IPS DF 19.7 (cell line): ENCODE data around the gene ZCCHC14.

ENCODE experiments used
- DNase-seq: peaks from one replicate; pipeline ENCODE4 v3.0.0-alpha.2; 2013; ENCODE audit warnings: low read depth, low spot score

The ZCCHC14 gene

DNA sequence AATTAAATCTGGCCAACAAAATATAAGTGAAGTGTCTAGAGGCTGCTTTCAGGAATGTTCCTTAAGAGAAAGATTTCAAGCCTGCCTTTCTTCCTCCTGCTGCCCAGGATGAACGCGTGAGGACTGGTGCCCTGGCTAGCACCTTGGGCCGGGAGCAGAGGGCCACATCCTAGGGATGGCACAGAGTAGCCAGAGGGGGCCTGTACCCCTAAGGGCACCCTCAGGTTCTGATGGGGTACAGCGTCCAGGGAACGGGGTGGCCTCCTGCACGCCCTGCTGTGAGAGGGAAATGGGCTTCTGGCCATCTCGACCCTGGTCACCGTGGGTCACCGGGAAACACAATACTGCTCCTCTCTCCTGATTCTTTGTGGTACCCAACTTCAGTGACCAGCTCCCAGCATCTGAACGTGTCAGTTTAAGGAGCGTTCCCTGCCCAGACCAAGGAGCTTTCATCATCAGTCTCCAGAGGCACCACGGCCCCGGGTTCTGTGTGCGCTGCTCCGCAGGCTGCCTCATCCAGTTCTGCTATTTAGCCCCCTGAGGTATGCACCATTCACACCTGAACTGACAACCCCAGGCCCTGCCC, 60.4 kb downstream of the ZCCHC14 start:
- no peak for DNase-seq

DNA sequence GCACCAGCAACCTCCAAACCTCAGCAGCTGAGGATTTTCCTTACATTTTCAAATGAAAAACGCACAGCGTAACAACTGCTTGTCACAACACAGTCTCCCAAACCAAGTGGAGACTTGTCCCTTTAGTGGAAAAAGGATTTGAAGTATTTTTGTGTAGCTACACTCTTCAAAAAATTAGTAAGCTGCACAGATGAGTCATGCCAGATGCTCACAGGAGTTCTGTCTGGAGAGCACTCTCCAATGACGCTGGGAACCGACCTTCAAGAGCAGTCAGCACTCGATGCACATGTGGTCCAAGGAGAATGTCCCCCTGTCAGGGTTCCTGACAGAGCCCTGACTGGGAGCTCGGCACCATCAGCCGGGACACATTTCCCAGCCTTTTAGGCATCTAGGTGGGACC, 60.9 kb downstream of the ZCCHC14 start:
- no peak for DNase-seq

DNA sequence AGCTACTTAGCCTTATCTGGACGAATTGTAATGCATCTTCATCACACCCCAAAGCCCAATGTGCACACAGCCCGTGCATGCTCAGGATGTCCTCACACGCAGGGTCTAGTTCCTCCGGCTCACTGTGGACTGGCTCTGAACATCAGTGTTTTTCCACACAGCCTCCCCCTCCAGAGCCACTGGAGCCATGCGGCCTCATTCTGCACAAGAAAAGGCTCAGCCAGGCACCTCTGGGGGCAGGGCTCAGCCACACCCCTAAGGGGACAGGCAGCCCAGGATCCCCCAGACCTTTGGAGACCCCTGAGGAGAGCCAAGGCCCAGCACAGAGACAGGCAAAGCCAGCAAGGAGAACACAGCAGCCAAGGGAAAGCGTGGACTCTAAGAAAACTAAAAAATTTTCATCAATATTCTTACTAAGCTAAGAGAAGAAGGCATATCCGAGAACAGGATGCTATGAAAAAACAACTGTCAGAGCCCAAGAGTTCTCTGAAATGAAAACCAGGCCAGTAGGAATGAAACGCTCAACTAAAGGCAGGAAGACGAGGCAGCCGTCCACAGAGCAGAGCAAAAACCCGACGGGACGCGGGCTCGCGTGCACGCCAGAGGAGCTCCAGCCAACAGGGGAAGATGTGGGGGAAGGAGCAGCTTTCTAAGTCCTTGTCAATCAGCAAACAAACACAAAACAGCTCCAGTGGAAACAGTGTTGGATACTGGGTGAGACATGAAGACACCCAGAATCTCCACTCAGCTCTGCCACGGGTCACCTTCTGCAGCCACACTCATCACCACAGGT, 66.2 kb downstream of the ZCCHC14 start:
- DNase-seq: no peak

DNA sequence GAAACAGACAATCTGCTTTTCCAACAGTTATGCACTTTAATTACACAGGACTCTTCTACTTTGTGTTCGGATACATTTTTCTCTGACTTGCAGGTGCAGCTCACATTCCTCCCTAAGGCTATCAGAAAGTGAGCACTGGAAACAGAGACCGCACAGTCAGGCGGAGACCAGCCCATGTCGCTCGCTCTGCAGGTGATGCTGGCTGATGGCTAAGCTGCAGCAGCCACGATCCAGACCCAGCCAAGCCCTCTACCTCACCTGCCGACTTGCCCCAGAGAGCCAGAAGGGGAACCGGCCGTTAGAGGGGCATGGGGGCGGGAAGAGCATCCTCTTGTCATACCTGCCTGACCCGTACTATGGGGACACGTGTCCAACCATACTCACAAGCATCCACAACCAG, 66.9 kb downstream of the ZCCHC14 start:
- DNase-seq: no peak

DNA sequence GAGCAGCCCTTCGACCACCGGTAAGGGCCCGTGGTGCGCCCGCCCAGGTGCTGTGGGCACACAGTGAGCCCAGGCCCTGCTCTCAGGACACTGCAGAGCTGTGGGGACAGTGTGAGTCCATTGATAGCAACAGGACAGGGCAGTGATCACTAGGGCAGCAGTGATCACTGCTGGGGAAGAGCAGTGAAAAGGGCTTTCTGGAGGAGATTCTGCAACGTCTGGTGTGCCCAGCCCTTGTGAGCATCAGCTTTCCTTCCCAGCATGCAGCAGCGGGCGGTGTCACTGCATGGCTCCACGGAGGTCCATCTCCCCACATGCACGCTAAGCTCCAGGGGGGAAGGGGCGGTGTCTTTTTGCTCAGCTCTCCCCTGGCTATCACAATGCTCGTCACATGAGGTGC, 68.6 kb downstream of the ZCCHC14 start:
- DNase-seq: no peak

DNA sequence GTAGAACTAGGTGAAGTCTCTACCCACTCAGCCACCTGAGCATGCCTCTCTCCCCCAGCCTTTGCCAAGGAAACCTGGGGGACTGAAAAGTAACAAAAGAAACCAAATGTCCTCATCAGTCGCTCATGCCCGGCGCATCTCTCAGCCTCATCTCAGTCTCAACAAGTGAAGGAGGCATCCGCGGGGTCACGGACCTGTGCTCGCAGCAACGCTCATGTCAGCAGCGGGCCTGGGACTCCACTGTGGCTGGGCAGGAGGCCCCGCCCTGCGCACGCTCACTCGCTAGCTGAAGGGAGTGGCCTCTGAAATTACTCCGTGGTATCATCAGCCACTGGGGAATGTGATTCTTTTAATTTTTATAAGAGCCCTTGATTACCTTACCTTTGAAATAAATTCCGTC, 69.4 kb downstream of the ZCCHC14 start:
- DNase-seq: no peak

DNA sequence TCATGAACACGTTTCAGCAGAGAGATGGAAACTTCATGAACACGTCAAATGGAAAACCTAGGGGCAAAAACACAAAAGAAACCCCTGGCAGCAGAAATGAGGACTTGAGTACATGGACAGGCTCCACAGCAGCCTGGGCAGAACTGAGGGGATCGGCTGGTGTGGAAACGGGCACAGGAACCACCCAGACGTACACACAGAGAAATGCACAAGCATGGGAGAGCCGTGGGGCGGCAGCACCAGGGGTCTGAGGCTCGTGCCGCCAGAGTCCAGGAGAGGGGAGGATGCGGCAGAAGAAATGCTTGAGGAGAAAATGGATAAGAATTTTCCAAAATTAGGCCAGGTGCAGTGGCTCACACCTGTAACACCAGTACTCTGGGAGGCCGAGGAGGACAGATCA, 70.7 kb downstream of the ZCCHC14 start:
- DNase-seq: no peak

DNA sequence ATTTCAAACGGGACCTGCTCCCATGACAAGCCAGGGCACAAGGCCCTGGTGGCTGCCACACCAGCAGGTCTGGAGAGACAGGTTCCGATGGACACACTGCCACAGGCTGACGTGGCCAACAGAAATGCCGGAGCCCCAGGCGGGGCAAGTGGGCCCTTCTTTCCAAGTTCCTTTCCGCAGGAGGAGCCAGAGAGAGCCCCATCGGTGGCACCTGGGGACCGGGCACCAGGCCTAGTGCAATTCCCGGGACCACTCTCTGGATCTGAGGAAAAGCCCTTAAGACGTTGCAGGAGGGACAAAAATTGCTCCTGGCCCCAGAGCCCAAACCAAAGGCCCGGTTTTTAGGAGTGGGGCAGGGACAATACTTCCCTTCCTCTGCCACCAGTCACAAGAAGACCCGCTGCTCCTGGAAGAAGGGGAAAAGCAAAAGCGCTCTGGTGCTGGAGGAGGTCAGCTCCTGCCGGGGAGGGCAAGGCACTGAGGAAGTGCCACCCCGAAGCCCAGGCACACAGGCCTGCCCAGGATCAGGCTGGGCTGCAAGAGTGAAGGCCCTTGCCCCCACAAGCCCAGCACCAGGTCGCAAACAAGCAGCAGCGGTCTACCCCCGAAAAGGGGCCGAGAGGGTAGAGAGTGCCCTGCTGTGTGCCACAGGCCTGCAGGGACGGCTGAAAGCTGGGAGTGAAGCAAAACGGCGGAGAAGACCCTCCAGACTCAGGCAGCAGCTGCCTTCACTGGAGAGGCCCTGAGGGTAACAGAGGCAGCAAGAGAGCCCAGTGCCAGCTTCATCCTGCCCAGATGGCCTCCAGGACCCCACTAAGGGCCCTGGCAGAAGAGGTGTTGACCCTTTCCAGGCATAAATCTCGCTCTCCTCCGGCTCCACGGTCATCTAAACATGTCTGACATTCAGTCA, 71.6 kb downstream of the ZCCHC14 start:
- DNase-seq: no peak

DNA sequence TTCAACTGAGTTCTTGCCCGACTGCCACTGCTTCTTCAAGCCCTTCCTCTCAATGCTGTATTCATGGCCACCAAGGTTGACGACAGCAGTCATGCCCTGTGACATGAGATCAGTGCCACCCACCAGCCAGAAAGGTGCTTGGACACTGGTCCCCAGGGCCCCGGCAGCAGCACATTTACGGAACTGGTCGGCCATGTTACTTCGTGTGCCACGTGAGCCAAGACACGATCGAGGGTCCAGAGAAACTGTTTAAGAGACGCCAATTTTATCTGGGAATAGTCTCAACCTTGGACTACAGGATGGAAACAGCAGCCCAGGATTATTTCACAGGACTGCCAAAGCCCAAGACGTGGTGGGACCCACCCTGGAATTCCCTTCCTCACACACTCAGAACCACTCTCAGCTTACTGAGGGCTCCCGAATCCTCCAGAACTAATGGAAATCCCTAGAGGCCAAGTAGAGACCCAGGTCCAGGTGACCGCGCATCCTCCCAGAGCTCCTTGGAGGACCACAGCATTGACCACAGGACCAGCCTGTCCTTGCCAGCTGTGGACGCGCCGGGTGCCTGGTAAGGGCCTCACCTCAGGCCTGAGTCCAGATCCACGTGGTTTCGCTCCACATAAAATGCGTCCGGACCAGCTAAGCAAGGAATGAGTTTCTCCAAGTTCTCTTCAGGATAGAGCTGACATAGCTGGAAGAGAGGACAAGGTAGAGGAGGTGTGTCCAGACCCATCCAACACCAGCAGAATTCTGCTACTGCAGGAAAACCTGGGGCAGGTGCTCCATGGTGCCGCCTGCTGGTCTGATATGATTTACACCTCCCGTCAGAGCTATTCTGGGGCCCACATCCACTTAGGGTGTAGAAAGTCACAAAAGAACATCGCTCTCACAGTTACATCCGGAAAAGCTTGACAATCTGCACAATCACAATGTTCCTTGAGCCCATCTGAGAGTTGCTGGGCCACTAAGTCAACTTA, 72.5 kb downstream of the ZCCHC14 start:
- DNase-seq: no peak

DNA sequence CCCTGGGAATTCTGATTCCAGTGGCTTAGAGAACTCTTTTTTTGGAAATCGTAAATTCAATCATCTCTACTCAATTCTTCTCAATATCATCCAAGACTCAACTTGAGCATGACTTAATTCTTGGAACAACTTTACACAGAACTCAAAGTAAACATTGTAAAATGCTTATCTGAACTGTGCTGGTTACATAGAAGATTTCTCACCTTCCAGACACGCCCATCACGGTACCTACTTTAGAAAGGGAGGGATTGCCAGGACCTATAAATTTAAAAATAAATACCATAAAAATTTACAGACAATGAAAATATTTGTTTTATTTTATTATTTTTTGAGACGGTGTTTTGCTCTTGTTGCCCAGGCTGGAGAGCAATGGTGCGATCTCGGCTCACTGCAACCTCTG, 74.2 kb downstream of the ZCCHC14 start:
- no peak for DNase-seq

DNA sequence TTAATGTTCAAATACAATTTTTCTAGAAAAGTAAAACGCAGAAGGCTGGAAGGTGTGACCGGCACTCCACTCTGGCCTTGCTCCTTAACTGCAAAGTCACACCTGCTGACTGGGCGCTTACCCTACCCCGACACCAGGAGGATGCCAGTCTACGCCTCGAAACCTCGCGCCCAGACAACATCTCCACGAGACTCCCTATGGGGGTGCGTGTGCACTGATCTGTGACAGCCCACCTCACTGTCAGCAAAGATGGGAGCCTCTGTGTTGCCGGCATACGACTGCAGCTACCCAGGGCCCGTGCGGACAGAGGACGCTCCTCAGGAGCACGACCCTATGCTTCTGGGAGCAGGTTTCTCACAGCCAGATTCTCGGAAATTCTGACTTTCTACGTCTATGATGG, 74.6 kb downstream of the ZCCHC14 start:
- no peak for DNase-seq

DNA sequence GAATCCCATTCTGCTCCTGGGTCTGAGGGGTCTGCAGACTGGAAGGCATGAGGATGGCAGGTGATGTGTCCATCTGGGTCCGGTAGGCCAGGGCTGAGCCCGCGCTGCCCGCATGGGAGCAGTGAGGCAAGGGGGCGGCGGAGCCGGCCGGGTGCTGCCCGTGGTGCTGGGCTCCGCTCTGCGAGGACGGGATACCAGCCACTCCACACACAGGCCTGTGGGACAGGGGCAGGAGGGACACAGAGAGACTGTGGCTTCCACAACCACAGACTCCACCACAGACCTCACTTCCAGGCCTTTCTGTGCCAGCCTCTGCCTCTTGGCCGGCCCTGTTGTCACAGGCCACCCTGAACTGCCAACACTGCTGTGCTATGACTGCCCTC, 75.3 kb downstream of the ZCCHC14 start:
- no peak for DNase-seq

DNA sequence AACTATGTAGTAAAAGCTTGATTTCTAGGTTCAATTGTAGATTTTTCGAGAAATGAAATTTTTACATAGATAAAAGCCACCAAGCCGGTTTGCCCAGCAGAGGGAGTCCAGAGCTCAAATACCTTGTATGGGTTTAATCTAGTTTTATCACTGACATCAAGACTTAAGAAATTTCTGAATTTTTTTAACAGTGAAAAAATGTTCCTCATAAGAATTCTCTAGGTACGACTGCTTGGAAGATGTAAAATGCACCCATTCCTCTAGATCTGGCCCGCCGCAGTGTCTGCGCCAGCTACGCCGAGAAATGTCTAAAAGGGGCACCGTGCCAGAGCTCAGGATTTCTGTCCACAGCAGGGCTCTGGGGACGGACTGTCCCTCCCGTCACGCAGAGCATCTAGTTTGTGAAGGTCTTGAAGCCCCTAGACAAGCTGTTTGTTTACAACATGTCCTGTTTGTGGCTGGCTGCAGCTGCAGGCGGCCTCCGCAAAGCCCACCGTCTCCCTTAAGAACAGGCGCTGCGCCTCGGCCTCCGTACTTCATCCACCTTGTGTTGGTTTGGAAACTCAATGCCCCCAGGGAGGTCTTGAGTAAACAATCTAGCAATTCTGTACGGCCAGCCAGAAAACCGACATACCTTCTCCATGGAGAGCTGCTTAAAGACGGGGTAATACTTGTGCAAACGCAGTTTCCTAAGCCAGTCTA, 75.8 kb downstream of the ZCCHC14 start:
- DNase-seq: no peak

DNA sequence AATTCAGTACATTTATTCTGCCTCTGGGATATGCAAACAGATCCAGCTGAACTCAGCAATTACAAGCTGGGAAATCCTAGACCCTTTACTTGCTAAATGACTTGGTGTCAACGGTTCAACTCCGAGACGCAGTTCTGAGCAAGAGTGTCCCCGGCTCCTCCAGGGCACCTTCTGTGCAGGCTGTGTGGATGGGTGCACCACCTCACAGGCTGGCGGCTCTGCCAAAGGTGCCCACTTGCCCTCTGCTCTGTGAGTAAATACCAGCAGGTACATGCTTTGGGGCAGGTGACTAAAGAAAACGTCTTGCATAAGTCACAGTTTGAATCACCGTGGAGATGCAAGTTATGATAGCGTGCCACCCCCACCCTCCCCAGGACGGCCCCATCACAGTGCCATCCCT, 77.4 kb downstream of the ZCCHC14 start:
- no peak for DNase-seq

DNA sequence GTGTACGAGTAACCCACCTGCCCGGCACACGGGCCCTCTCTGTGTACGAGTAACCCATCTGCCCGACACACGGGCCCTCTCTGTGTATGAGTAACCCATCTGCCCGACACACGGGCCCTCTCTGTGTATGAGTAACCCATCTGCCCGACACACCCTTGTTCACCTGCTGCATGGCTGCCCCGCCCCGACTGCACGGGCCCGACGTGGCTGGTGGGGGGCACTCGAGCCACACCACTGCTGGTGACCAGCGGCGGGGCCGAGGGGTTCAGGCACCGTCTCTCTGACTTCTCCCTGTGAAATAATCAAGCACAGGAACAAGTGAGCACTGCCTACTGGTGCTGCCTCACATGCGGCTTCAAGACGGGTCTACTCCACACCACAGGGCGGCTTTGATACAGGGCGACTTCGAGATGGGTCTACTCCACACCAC, 78.6 kb downstream of the ZCCHC14 start:
- no peak for DNase-seq

DNA sequence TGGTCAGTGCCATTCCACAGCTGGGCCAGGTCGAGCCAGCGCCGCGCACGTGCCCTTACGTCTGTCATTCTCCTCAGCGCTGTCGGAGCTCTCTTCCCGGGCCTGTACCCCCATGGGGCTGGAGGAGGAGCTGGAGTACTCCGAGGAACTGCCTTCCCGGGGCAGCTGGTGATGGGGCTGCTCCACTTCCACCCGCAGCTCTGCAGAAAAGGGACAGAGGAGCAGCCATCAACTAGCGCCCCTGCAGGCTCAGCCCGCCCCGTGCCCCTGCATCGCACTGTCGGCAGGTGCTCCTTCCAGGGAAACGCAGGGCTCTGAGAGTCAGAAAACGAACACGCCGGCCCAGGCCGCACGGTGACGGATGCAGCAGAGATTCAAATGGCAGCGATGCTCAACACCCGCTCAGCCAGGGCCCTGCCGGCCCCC, 79.8 kb downstream of the ZCCHC14 start:
- no peak for DNase-seq

DNA sequence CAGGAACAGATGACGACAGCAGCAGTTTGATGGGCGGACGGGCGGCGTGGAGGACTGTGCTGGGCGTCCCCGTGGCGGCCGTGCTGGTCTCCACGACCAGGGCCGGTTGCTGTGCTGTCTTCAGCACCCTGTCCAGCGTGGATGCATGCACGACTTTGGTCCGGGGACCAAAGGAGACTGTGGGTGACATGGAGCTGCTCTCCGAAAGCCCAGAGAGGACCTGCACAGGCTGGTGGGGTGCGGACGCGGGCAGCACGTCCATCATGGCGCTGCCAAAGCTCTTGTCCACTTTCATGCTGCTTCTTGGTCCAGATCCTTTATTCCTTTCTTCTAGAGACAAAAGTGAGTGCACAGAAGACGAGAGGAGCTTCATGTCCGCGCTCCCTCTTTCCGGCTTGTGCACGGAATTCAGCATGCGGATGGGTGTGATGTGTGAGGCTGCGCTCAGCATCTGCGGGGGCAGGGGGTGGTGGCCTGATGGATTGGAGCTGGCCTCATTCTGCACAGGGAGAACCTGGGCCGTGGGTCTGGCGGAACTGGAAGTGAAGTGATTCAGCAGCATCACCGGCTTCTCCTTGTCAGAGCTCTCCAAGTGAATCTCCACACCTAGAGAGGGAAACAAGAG, 80.3 kb downstream of the ZCCHC14 start:
- no peak for DNase-seq

DNA sequence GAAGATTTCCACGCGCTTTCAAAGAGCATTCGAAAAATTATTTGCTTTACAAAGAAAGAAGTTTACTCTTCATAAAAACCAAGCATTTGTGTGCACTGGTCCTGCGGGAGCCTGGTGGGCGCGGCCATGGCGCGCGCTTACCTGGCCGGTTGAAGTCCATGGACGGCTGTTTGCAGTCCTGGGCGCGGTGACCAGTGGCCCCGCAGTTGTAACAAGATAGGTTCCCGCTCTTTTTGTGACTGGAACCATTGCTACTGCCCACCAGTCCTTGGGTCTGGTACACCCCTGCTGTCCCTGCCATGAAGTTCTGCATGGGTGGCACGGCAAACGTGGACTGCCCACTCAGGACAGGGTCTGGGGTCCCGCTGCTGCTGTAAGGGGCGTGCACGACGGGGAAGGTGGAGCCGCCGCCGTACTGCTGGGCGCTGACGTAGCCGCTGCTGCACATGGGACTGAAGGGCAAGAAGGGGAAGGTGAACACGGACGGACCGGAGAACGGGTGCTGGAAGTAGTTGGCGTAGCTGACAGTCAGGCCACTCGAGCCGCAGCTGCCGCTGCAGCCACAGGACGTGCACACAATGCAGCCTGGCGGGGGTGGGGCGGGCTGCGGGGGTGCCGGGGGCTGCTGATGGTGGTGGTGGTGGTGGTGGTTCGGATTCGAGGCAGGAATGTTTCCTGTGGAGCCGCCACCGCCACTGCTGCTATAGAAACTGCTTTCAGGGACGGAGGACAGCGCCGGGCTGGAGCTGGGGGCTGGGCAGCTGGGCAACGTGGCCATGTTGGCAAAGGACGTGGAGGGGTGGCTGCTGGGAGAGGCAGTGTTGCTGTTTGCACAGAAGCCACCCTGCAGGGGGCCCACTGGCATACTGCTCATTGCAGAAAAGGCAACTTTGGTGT, 81.2 kb downstream of the ZCCHC14 start:
- DNase-seq: no peak

DNA sequence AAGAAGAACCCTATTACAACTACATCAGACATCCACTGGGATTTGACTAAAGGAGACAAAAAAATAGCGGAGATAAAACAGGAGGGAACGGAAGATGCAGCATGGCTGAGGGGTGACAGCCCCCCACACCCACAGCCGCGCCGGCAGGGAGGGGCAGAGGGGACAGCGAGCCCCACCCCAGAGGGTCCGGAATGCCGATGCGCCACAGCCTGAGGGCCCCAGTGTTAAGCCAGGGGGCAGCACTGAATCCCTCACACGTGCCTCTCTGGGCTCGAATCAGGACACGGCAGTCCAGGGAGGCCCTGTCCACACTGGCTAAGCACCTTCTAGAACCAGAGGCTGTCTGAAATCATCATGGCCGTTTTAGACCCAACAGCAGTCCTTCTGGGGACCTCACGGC, 81.9 kb downstream of the ZCCHC14 start:
- no peak for DNase-seq
